ENCODE measurements around the gene TXNRD2.
"Not testable (repeated sequence)": the region's sequence is repeated elsewhere in the genome, so short reads cannot be mapped to it uniquely, and the experiment has no call there.

TXNRD2 gene

GRCh38 chr22:19914201-19914943 lies 27.2 kb downstream of the TXNRD2 start:
- H4K20me1 ChIP-seq, result no peaks in the 10 kb centered on the region
- H3K36me3 ChIP-seq, result peaks cover 74% of the 10 kb centered on the region
- H3K27ac ChIP-seq, result no peak overlapping the region
- no peak overlapping the region for H3K4me2 ChIP-seq
- H3K9me3 ChIP-seq, result peaks cover 11% of the 10 kb centered on the region
- H3K27me3 ChIP-seq, result no peaks in the 10 kb centered on the region
- peaks cover 47% of the 10 kb centered on the region for H3K4me1 ChIP-seq
- no peak overlapping the region for H3K4me3 ChIP-seq
- no peak for TF ChIP-seq Cebpa-rat (IDR thresholded peaks at IDR 0.05)
- H3K9ac ChIP-seq, result no peak overlapping the region

DNA sequence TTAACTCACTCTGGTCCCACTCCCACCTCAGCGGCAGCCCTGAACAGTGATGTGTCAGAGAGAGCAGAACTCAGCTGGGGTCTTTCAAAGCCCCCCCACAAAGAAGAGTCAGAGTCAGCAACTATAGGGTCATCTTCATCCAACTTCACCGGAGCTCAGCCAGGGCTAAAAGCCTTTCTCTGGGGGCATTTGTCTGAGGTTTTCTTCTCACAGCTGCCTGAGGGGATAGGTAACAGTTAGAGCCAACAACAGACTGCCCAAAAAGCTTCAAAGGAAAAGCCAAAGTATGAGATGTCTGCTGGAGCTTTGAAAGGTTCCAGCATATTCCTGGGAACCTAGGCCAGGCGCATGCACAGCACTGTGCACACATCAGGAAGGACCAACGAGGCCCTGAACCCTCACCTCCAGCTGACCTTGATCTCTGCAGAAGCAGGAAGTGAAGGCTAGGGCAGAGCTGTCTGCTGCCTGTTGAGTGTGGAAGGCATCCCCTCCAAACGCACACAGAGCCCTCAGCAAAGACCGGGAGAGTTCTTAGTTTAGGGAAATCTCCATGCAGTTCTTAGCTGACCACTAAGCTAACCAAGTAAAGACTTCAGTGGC lies 28.2 kb downstream of the TXNRD2 start:
- Histone ChIP-seq H3K27me3 (no peaks in the 10 kb centered on the region), H3K4me1 (peaks cover 48% of the 10 kb centered on the region), H3K4me3 (no peak overlapping the region), H3K36me3 (peaks cover 66% of the 10 kb centered on the region), H4K20me1 (no peaks in the 10 kb centered on the region), H3K27ac (no peak overlapping the region), H3K4me2 (no peak overlapping the region), H3K9me3 (peaks cover 11% of the 10 kb centered on the region), H3K9ac (no peak overlapping the region)
- no peak for TF ChIP-seq Cebpa-rat (IDR thresholded peaks at IDR 0.05)

DNA sequence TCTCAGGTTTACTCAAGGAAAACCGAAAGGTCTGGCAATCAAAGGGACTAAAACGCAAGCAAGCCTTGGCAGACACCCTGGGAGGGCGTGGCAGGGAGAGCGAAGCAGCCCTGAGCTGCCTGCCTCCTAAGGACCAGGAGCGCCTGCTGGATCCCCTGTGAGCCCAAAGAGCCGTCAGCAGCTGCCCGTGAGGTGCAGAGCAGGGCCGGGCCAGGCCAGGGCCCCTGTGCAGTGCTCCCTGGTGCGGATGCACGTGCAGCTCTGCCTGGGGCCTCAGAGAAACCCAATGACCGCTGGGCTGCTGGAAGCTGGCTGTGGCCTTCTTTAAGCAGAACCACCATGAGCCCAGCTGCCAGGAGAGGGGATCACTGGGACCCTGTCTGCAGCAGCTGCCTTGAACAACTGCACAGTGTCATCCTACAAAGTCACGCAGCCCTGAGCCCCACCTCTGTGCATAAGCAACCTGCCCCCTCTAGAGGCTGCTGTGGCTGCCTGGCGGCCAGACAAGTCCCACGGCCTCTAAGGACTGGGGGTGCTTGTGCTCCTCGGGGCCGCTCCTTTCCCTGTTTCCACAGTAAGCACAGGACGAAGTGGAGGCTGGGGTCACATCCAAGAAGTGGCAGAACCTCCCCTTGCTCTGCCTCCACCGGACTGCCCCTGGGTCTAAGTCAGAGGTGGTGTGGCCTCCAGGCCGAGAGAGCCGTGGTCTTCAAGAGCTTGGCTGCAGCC lies 29.2 kb downstream of the TXNRD2 start:
- H3K36me3 ChIP-seq, result peaks cover 65% of the 10 kb centered on the region
- H4K20me1 ChIP-seq, result no peaks in the 10 kb centered on the region
- H3K4me2 ChIP-seq, result peak overlapping the region; percentile 48
- peaks cover 45% of the 10 kb centered on the region for H3K4me1 ChIP-seq
- peak overlapping the region; percentile 51; the same call in 1 of the 2 replicates for H3K27ac ChIP-seq
- no peaks in the 10 kb centered on the region for H3K27me3 ChIP-seq
- H3K4me3 ChIP-seq, result no peak overlapping the region
- TF ChIP-seq Cebpa-rat (IDR thresholded peaks at IDR 0.05), result no peak
- H3K9me3 ChIP-seq, result peaks cover 11% of the 10 kb centered on the region
- peak overlapping the region; percentile 41; the same call in 1 of the 2 replicates for H3K9ac ChIP-seq

DNA sequence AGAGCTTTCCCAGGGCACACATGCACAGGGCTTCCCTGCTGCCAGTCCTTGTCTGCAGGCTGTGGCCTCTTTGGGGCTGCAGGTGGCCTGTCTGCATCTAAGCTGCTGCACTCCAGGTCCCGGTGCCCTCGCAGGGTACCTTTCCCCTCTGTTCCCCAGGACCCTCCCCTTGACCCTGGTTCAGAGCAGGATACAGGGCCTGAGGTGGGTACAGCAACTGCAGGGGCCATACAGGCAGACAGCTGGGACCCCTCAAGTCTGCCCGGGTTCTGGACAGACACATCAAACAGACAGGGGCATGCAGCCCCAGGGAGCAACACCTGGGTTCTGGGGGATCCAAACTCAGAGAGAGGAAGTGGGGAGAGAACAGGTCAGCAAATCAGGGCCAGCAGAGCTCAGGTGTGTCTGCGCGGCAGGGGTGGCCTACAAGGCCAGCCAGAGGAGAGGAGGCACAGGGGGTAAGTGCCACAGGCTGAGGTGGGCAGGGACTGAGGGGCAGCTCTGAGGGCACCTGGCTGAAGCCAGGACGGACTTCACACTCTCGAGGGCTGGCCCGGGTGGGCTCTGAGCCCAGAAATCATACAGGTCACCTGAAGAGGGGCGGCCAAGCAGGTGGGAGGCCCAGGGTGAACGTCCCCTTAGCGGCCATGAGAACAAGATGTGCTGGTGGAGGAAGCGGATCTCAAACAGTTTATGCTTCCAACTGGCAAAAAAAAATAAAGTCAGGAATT lies 29.9 kb downstream of the TXNRD2 start:
- Histone ChIP-seq H3K27me3 (no peaks in the 10 kb centered on the region), H3K36me3 (peaks cover 58% of the 10 kb centered on the region), H3K4me3 (no peak overlapping the region), H3K4me1 (peaks cover 37% of the 10 kb centered on the region), H3K4me2 (peak overlapping the region; percentile 48; the same call in 1 of the 2 replicates), H3K9ac (no peak overlapping the region), H3K9me3 (peaks cover 11% of the 10 kb centered on the region), H4K20me1 (no peaks in the 10 kb centered on the region), H3K27ac (no peak overlapping the region)
- TF ChIP-seq Cebpa-rat (IDR thresholded peaks at IDR 0.05), result no peak

DNA sequence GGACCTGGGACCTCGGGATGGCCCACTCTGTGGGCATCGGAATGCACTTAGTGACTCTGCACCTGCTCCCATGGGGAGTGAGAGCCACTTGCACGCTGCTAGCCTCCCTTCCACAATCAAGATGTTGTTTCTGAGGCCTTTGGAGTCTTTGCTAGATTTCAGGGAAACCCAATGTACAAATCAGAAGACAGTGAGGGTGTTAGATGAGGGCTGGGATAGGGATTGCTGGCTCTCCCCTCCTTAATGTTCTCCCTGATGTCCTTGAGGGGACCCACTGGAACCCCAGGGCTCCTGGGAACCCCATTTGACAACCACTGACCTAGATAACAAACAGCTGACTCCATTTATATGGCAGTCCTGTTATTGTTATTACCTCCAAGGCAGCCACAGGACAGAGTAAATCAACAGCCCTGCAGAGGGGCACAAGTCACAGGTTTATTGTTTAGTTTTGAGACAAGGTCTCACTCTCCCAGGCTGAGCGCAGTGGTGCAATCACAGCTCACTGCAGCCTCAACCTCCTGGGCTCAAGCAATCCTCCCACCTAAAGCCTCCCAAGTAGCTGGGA lies 31.4 kb downstream of the TXNRD2 start:
- H3K27ac ChIP-seq, result peak overlapping the region; percentile 31; the same call in 1 of the 2 replicates
- no peak for TF ChIP-seq Cebpa-rat (IDR thresholded peaks at IDR 0.05)
- H3K27me3 ChIP-seq, result no peaks in the 10 kb centered on the region
- H3K4me2 ChIP-seq, result no peak overlapping the region
- no peak overlapping the region for H3K9ac ChIP-seq
- H3K4me1 ChIP-seq, result peaks cover 24% of the 10 kb centered on the region
- no peaks in the 10 kb centered on the region for H4K20me1 ChIP-seq
- peaks cover 51% of the 10 kb centered on the region for H3K36me3 ChIP-seq
- no peak overlapping the region for H3K4me3 ChIP-seq
- peaks cover 11% of the 10 kb centered on the region for H3K9me3 ChIP-seq

DNA sequence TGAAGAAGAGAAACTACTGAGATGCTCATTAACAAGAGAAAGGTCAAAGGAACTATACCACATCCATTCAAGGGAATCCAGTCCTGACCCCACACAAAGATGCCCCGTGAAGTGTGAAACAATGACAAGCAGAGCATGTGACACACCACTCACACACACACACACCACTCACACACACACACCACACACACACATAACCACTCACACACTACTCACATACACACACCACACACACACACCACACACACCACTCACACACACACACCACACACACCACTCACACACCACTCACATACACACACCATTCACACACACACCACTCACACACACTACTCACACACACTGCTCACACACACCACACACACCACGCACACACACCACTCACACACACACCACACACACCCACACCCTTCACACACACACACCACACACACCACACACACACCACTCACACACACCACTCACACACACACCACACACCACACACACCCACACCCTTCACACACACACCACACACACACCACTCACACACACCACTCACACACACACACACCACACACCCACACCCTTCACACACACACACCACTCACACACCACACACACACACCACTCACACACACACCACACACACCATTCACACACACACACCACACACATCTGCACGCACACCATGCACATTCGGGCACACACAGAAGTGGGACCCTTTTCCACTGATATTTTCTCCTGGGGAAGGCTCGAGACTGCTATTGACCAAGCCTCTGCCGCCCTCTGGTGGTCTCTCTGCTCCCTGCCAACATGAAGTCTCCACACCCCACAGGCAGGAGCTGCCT lies 32.1 kb downstream of the TXNRD2 start:
- Histone ChIP-seq H3K27me3 (no peaks in the 10 kb centered on the region), H3K4me1 (peaks cover 24% of the 10 kb centered on the region), H3K4me2 (no peak overlapping the region; the same call in 1 of the 2 replicates), H3K4me3 (no peak overlapping the region), H3K9ac (no peak overlapping the region), H4K20me1 (no peaks in the 10 kb centered on the region), H3K36me3 (peaks cover 44% of the 10 kb centered on the region), H3K9me3 (peaks cover 11% of the 10 kb centered on the region), H3K27ac (no peak overlapping the region)
- no peak for TF ChIP-seq Cebpa-rat (IDR thresholded peaks at IDR 0.05)

DNA sequence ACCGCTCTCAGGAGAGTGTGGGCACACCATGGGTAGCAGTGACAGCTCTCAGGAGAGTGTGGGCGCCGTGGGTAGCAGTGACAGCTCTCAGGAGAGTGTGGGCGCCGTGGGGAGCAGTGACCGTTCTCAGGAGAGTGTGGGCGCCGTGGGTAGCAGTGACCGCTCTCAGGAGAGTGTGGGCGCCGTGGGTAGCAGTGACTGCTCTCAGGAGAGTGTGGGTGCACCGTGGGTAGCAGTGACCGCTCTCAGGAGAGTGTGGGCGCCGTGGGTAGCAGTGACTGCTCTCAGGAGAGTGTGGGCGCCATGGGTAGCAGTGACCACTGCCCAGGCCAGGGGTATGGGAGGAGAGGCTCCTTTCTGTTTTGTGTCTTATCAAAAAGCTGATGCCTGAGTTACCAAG lies 33.7 kb downstream of the TXNRD2 start:
- H3K27ac ChIP-seq, result not testable (repeated sequence)

GRCh38 chr22:19906864-19907263 lies 34.8 kb downstream of the TXNRD2 start:
- H3K4me2 ChIP-seq, H4K20me1 ChIP-seq, H3K27ac ChIP-seq, H3K9ac ChIP-seq, H3K9me3 ChIP-seq, H3K4me3 ChIP-seq, H3K27me3 ChIP-seq: not testable (repeated sequence)
- Histone ChIP-seq H3K4me1 (peaks cover 30% of the 10 kb centered on the region), H3K36me3 (peaks cover 25% of the 10 kb centered on the region)

More for the DNA sequence above, 33.7 kb downstream of the TXNRD2 start:
- Histone ChIP-seq H3K4me1 (peaks cover 30% of the 10 kb centered on the region), H3K36me3 (peaks cover 29% of the 10 kb centered on the region)
- H3K4me3 ChIP-seq, H3K9me3 ChIP-seq, H3K4me2 ChIP-seq, H3K9ac ChIP-seq, H4K20me1 ChIP-seq, H3K27me3 ChIP-seq: not testable (repeated sequence)
